Peyer's patch (tissue), 4 donors: Measurements from ENCODE around the gene C1orf74. TPM values are rescaled to one million over a fixed set of nuclear protein-coding genes. Genes with fewer than 3 reads are reported as not detected.

Source experiments
- DNase-seq, 3 donors: peaks; one replicate each; pipeline ENCODE4 v3.0.0-alpha.2; 2017 to 2019
- H3K27ac ChIP-seq, 4 donors: fragments of 200-600 bp; sonication (generic); one replicate each; pipeline ENCODE4 v1.5.1; 2016 to 2019
- H3K27me3 ChIP-seq, 2 donors: fragments of 200-600 bp; sonication (generic); one replicate each; pipeline ENCODE4 v1.5.1; 2019
- H3K36me3 ChIP-seq, 3 donors: fragments of 200-600 bp; sonication (generic); one replicate each; pipeline ENCODE4 v1.5.1; 2016 to 2019
- H3K4me1 ChIP-seq, 4 donors: fragments of 200-600 bp; sonication (generic); one replicate each; pipeline ENCODE4 v1.5.1; 2016 to 2019
- H3K4me3 ChIP-seq, 4 donors: fragments of 200-600 bp; sonication (generic); 1 replicate in 3 of 4; 2 replicates in 1 of 4; pipeline ENCODE4 v1.5.1; 2016 to 2019; ENCODE audit warnings: mild to moderate bottlenecking in 1 of 4
- H3K9me3 ChIP-seq, 4 donors: fragments of 200-600 bp; sonication (generic); one replicate each; pipeline ENCODE4 v1.5.1; 2016 to 2019; ENCODE audit warnings: mild to moderate bottlenecking in 1 of 4
- CTCF ChIP-seq, 6 experiments: fragments of 450-650 bp in 4 of 6; fragments of 200-600 bp in 2 of 6; sonication (generic) in 1 of 6; IDR thresholded peaks; one replicate each; pipeline ENCODE4 v1.5.1; 2017 to 2019; ENCODE audit warnings: antibody characterized with exemption in 6 of 6, mild to moderate bottlenecking in 3 of 6, moderate library complexity in 1 of 6
- POLR2A ChIP-seq, 2 donors: fragments of 450-650 bp; IDR thresholded peaks; one replicate each; pipeline ENCODE4 v1.5.1; 2017; ENCODE audit warnings: antibody characterized with exemption in 2 of 2, mild to moderate bottlenecking in 2 of 2, moderate library complexity in 2 of 2
- total RNA-seq, 4 donors: library from RNA; depleted of rRNA; stranded (reverse); fragments of >200 nt; gene quantifications; one replicate each; pipeline ENCODE4 v1.1.0, GENCODE V29; 2016

C1orf74 gene
- total RNA-seq, 4 donors from 2014 or later, result 0.83 to 1.9 (median 1.8) TPM

GRCh38 chr1:209752890-209753289, 31.5 kb downstream of the C1orf74 start:
- H3K4me1 ChIP-seq, result peaks cover 0 to 16% (median 7%) of the 10 kb centered on the region in 4 donors
- no peak for DNase-seq
- H3K27me3 ChIP-seq, result no peaks in the 10 kb centered on the region
- no peak overlapping the region for H3K4me3 ChIP-seq
- H3K9me3 ChIP-seq, result no peaks in the 10 kb centered on the region
- no peaks in the 10 kb centered on the region for H3K36me3 ChIP-seq
- no peak overlapping the region for H3K27ac ChIP-seq
- no peak for TF ChIP-seq POLR2A (IDR thresholded peaks at IDR 0.05)

GRCh38 chr1:209751627-209752231, 32.6 kb downstream of the C1orf74 start:
- Histone ChIP-seq H3K4me3 (no peak overlapping the region), H3K36me3 (no peaks in the 10 kb centered on the region), H3K27me3 (no peaks in the 10 kb centered on the region), H3K9me3 (no peaks in the 10 kb centered on the region), H3K27ac (peak overlapping the region; percentile 7 to 75 (median 35)), H3K4me1 (peaks cover 0 to 19% (median 10%) of the 10 kb centered on the region in 4 donors)
- peak in 1 of 3 donors; percentile 57 for DNase-seq
- TF ChIP-seq CTCF (IDR thresholded peaks at IDR 0.05) (no peak), POLR2A (IDR thresholded peaks at IDR 0.05) (no peak)

DNA sequence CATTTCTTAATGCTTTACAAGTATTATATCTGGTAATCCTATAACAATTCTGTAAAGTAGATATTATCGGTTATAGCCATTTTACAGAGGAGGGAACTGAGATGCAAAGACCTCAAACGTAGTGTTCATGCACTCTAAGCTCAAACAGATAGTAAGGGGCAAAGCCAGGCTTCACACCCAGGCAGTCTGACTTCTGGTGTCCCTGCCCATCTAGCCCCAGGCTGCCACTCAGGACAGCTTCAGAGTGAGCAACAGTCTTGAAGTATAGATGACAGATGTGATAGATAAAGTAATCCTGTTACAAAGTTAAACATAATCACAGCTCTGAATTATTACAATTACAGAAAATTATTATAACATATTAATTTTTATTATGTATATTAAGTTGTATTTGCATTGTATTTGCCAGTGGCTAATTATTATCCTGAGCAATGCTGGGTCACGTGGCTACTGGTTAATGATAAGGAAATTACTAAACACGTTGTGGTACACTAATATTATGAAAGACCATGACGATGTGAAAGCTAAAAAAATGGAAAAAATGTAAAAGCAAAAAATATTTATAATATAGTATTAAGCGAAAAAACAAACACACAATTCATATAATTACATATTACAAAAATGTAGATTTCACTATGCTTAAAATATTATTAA, 34.6 kb downstream of the C1orf74 start:
- TF ChIP-seq POLR2A (IDR thresholded peaks at IDR 0.05), result no peak
- H3K9me3 ChIP-seq, result no peaks in the 10 kb centered on the region
- no peak overlapping the region for H3K27ac ChIP-seq
- H3K36me3 ChIP-seq, result no peaks in the 10 kb centered on the region
- H3K4me3 ChIP-seq, result no peak overlapping the region
- no peaks in the 10 kb centered on the region for H3K27me3 ChIP-seq
- DNase-seq, result no peak
- H3K4me1 ChIP-seq, result peaks cover 0 to 13% (median 7%) of the 10 kb centered on the region in 4 donors

GRCh38 chr1:209749205-209749604, 35.2 kb downstream of the C1orf74 start:
- Histone ChIP-seq H3K9me3 (no peaks in the 10 kb centered on the region), H3K36me3 (no peaks in the 10 kb centered on the region), H3K27me3 (no peaks in the 10 kb centered on the region), H3K4me1 (peaks cover 0 to 13% (median 7%) of the 10 kb centered on the region in 4 donors), H3K4me3 (no peak overlapping the region), H3K27ac (no peak overlapping the region)
- TF ChIP-seq POLR2A (IDR thresholded peaks at IDR 0.05) (no peak), CTCF (IDR thresholded peaks at IDR 0.05) (no peak)
- no peak for DNase-seq

GRCh38 chr1:209748620-209749019, 35.7 kb downstream of the C1orf74 start:
- Histone ChIP-seq H3K36me3 (no peaks in the 10 kb centered on the region), H3K4me1 (peaks cover 0 to 13% (median 7%) of the 10 kb centered on the region in 4 donors), H3K9me3 (no peaks in the 10 kb centered on the region), H3K4me3 (no peak overlapping the region), H3K27me3 (no peaks in the 10 kb centered on the region), H3K27ac (no peak overlapping the region)
- DNase-seq, result no peak
- TF ChIP-seq POLR2A (IDR thresholded peaks at IDR 0.05), result no peak
- TF ChIP-seq CTCF (IDR thresholded peaks at IDR 0.05), result no peak

DNA sequence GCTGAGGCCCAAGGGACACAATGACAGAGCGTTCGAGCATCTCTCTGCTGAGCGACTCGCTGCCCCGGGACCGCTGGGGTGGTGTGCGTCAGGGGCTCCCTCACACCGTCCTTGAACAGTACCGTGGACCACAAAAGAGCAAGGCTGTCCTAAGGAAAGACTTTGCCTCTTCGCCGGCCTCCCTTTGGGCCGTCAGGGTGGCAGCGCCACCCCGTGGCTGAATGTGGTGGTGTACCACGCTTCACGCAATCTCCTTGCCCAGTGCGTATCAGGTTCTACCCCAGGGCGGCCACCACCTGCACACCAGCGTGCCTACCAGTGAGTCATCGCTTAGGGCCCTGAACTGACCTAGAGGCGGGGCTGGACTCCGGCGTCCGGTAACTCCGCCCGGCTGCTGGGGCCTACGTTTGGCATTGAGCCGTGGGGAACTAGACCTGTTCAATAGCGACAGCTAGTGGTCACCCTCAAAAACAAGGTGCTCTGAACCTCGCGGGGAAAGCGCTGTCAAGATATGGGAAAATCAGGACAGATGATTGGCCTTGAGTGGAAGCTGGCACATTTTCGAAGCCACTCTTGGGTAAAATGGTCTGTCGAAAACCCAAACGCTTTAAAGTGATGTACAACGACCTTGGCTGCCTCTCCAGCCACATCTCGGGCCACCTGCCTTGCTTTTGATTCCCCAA, 36.6 kb downstream of the C1orf74 start:
- H3K4me1 ChIP-seq, result peaks cover 0 to 17% (median 7%) of the 10 kb centered on the region in 4 donors
- DNase-seq, result peak; percentile 85 to 97 (median 95)
- H3K27me3 ChIP-seq, result no peaks in the 10 kb centered on the region
- peak overlapping the region in 3 of 4 donors; percentile 15 to 57 (median 49) for H3K27ac ChIP-seq
- H3K9me3 ChIP-seq, result no peaks in the 10 kb centered on the region
- no peaks in the 10 kb centered on the region for H3K36me3 ChIP-seq
- H3K4me3 ChIP-seq, result peak overlapping the region; percentile 14 to 40 (median 18)
- TF ChIP-seq POLR2A (IDR thresholded peaks at IDR 0.05) (no peak), CTCF (IDR thresholded peaks at IDR 0.05) (peak; percentile 93 to 99 (median 98))
